HCT116 (cell line): Measurements from ENCODE around the gene ZSWIM3. TPM values are rescaled to one million over a fixed set of nuclear protein-coding genes. Genes with fewer than 3 reads are reported as not detected.

Experiments
- ATAC-seq: fragments of 200-7000 bp; cut with Tn5 transposase; 2 replicates; pipeline ENCODE4 v1.9.1; 2020; ENCODE audit warnings: mild to moderate bottlenecking, moderate library complexity
- BruUV-seq: library from RNA; stranded (reverse); fragments of 400-500 nt; replicated peaks from 2 replicates; lab custom pipeline; 2021; lab: Mats Ljungman, UMichigan
- CTCF ChIA-PET: fragments of 300-600 bp; sonication (Branson Sonifier 250); formaldehyde crosslinking; loops from one replicate; lab custom pipeline; 2021; ENCODE audit warnings: antibody characterized with exemption; lab: Charles Lee
- POLR2A ChIA-PET: fragments of 300-600, 350-600 bp; sonication (Branson Sonifier 250); formaldehyde crosslinking; loops from one replicate; lab custom pipeline; 2021; ENCODE audit warnings: antibody characterized with exemption; lab: Charles Lee
- RAD21 ChIA-PET, 2 experiments: fragments of 300-600 bp; sonication (Branson Sonifier 250); formaldehyde crosslinking; loops; one replicate each; lab custom pipeline; 2023; ENCODE audit warnings: low total read pairs in 2 of 2; ENCODE audit not compliant: uncharacterized antibody in 2 of 2, unreplicated experiment in 2 of 2, low non-redundant PET in 1 of 2; lab: Charles Lee
- DNase-seq: peaks from one replicate; pipeline ENCODE4 v3.0.0-alpha.2; 2010; ENCODE audit warnings: low read depth, low spot score
- H2AFZ ChIP-seq: fragments of 200-600 bp; shearing (Covaris generic), sonication (generic); 2 replicates; pipeline ENCODE4 v1.6.1; 2017; ENCODE audit warnings: low read depth, mixed run types, mixed read lengths, antibody characterized with exemption, low read length; ENCODE audit not compliant: poor library complexity, severe bottlenecking
- H3K27ac ChIP-seq: 2 replicates; pipeline ENCODE4 v1.5.1; 2012; ENCODE audit warnings: low read depth, low read length
- H3K27me3 ChIP-seq: fragments of 200-600 bp; sonication (generic); 2 replicates; pipeline ENCODE4 v1.6.1; 2016; ENCODE audit warnings: mixed run types, low read length, mixed read lengths; ENCODE audit not compliant: insufficient read depth
- H3K36me3 ChIP-seq, 2 experiments: fragments of 200-500 bp in 1 of 2; fragments of 200-600 bp in 1 of 2; sonication (Bioruptor generic) in 1 of 2; sonication (generic) in 1 of 2; 2 replicates each; pipeline versions ENCODE4 v1.5.1 to v1.6.1; 2014 to 2016; ENCODE audit warnings: low read length in 2 of 2, inconsistent platforms in 1 of 2, mixed read lengths in 1 of 2, mixed run types in 1 of 2; ENCODE audit not compliant: insufficient read depth in 2 of 2, control insufficient read depth in 1 of 2
- H3K4me1 ChIP-seq, 2 experiments: fragments of 200-600 bp in 1 of 2; sonication (generic) in 1 of 2; 2 replicates each; pipeline versions ENCODE4 v1.5.1 to v1.6.1; 2012 to 2017; ENCODE audit warnings: low read length in 2 of 2, inconsistent platforms in 1 of 2, mild to moderate bottlenecking in 1 of 2, mixed read lengths in 1 of 2, mixed run types in 1 of 2, moderate library complexity in 1 of 2; ENCODE audit not compliant: insufficient read depth in 2 of 2, control insufficient read depth in 1 of 2
- H3K4me2 ChIP-seq: fragments of 200-600 bp; sonication (generic); 2 replicates; pipeline ENCODE4 v1.6.1; 2017; ENCODE audit warnings: mixed run types, low read length, mixed read lengths
- H3K4me3 ChIP-seq, 2 experiments: fragments of 200-600 bp in 1 of 2; sonication (generic) in 1 of 2; replicated peaks in 1 of 2; 2 replicates each; pipeline ENCODE4 v1.5.1; 2011 to 2016; ENCODE audit warnings: low read length in 2 of 2, control low read depth in 1 of 2, low read depth in 1 of 2, mild to moderate bottlenecking in 1 of 2, mixed read lengths in 1 of 2, mixed run types in 1 of 2
- H3K79me2 ChIP-seq: fragments of 200-600 bp; sonication (generic); 2 replicates; pipeline ENCODE4 v1.6.1; 2017; ENCODE audit warnings: mild to moderate bottlenecking, mixed run types, low read length, moderate library complexity, mixed read lengths; ENCODE audit not compliant: insufficient read depth
- H3K9ac ChIP-seq: fragments of 200-600 bp; sonication (generic); 2 replicates; pipeline ENCODE4 v1.6.1; 2016; ENCODE audit warnings: low read length, mixed read lengths
- H3K9me2 ChIP-seq: fragments of 200-600 bp; sonication (generic), shearing (Covaris generic); 2 replicates; pipeline ENCODE4 v1.6.1; 2017; ENCODE audit warnings: mixed run types, mild to moderate bottlenecking, moderate library complexity; ENCODE audit not compliant: insufficient read depth
- H3K9me3 ChIP-seq, 2 experiments: fragments of 200-500 bp in 1 of 2; fragments of 200-600 bp in 1 of 2; sonication (Bioruptor generic) in 1 of 2; sonication (generic) in 1 of 2; 2 replicates each; pipeline ENCODE4 v1.6.1; 2014 to 2017; ENCODE audit warnings: low read length in 2 of 2, mixed read lengths in 2 of 2, inconsistent platforms in 1 of 2, low read depth in 1 of 2, mild to moderate bottlenecking in 1 of 2, mixed run types in 1 of 2, moderate library complexity in 1 of 2; ENCODE audit not compliant: control insufficient read depth in 1 of 2, insufficient read depth in 1 of 2
- H4K20me1 ChIP-seq: fragments of 200-600 bp; sonication (generic), shearing (Covaris generic); 2 replicates; pipeline ENCODE4 v1.6.1; 2017; ENCODE audit warnings: mixed run types, mild to moderate bottlenecking, moderate library complexity; ENCODE audit not compliant: insufficient read depth
- CBX3 ChIP-seq: IDR thresholded peaks from 2 replicates; pipeline ENCODE4 v1.6.1; 2012; ENCODE audit warnings: low read depth
- CEBPB ChIP-seq: IDR thresholded peaks from 2 replicates; pipeline ENCODE4 v1.6.1; 2012; ENCODE audit warnings: low read depth
- EGR1 ChIP-seq: IDR thresholded peaks from 2 replicates; pipeline ENCODE4 v1.6.1; 2012; ENCODE audit warnings: low read depth
- ELF1 ChIP-seq: IDR thresholded peaks from 2 replicates; pipeline ENCODE4 v1.6.1; 2012; ENCODE audit warnings: low read depth, borderline replicate concordance
- EZH2 ChIP-seq: fragments of 200-600 bp; sonication (generic); IDR thresholded peaks from 2 replicates; pipeline ENCODE4 v1.6.1; 2017; ENCODE audit warnings: antibody characterized with exemption, mixed run types
- EZH2phosphoT487 ChIP-seq: fragments of 200-600 bp; IDR thresholded peaks from 2 replicates; pipeline ENCODE4 v1.6.1; 2018; ENCODE audit warnings: antibody characterized with exemption, borderline replicate concordance
- FOSL1 ChIP-seq: IDR thresholded peaks from 2 replicates; pipeline ENCODE4 v1.6.1; 2012; ENCODE audit warnings: low read depth
- JUND ChIP-seq: IDR thresholded peaks from 2 replicates; pipeline ENCODE4 v1.6.1; 2012
- MAX ChIP-seq: IDR thresholded peaks from 2 replicates; pipeline ENCODE4 v1.6.1; 2012
- POLR2A ChIP-seq: IDR thresholded peaks from 2 replicates; pipeline ENCODE4 v1.7.0; 2011; ENCODE audit warnings: borderline replicate concordance; ENCODE audit not compliant: insufficient read depth, insufficient read length; ENCODE audit errors: extremely low read depth
- POLR2AphosphoS5 ChIP-seq: IDR thresholded peaks from 2 replicates; pipeline ENCODE4 v1.6.1; 2011; ENCODE audit warnings: mild to moderate bottlenecking, low read depth, low read length, moderate library complexity
- RAD21 ChIP-seq: IDR thresholded peaks from 2 replicates; pipeline ENCODE4 v1.6.1; 2012; ENCODE audit warnings: low read depth, mild to moderate bottlenecking
- SIN3A ChIP-seq: IDR thresholded peaks from 2 replicates; pipeline ENCODE4 v1.6.1; 2012; ENCODE audit warnings: low read depth
- SP1 ChIP-seq: IDR thresholded peaks from 2 replicates; pipeline ENCODE4 v1.6.1; 2012; ENCODE audit warnings: low read depth
- SRF ChIP-seq: IDR thresholded peaks from 2 replicates; pipeline ENCODE4 v1.6.1; 2012; ENCODE audit warnings: low read depth
- YY1 ChIP-seq: IDR thresholded peaks from 2 replicates; pipeline ENCODE4 v1.6.1; 2011; ENCODE audit warnings: low read length, low read depth, moderate library complexity, mild to moderate bottlenecking; ENCODE audit not compliant: insufficient replicate concordance; ENCODE audit errors: extremely low read depth
- ZFX ChIP-seq: fragments of 450-650 bp; IDR thresholded peaks from 2 replicates; pipeline ENCODE4 v1.6.1; 2017
- intact Hi-C: fragments of 100-400 bp; cut with micrococcal nuclease; formaldehyde crosslinking; loops from 2 replicates; pipeline ENCODE4 v1.10.0; 2022
- total RNA-seq: library from RNA; stranded (reverse); gene quantifications from one replicate; pipeline ENCODE4 v1.2.1, GENCODE V29; 2021; ENCODE audit not compliant: unreplicated experiment
- TF ChIP-seq, protein P1 (sequence below), 3 experiments: fragments of 200-600 bp in 1 of 3; sonication (generic) in 1 of 3; IDR thresholded peaks in 2 of 3; conservative IDR thresholded peaks in 1 of 3; 2 replicates each; pipeline ENCODE4 v1.5.1; 2012 to 2017; ENCODE audit warnings: low read depth in 2 of 3, low read length in 2 of 3, antibody characterized with exemption in 1 of 3, borderline replicate concordance in 1 of 3, control low read depth in 1 of 3, mild to moderate bottlenecking in 1 of 3, mixed read lengths in 1 of 3, mixed run types in 1 of 3, moderate library complexity in 1 of 3; ENCODE audit not compliant: insufficient read depth in 1 of 3
- TF ChIP-seq, protein P2 (sequence below): IDR thresholded peaks from 2 replicates; pipeline ENCODE4 v1.6.1; 2012; ENCODE audit warnings: low read depth

The ZSWIM3 gene
- total RNA-seq, 1 experiment from 2014 or later = 1.8 TPM

GRCh38 chr20:45917790-45918141 is 60.4 kb downstream of the ZSWIM3 start:
- Histone ChIP-seq H3K4me1 (no peaks in the 10 kb centered on the region), H3K79me2 (no peaks in the 10 kb centered on the region), H3K4me3 (no peak overlapping the region), H4K20me1 (no peaks in the 10 kb centered on the region), H3K9me2 (no peaks in the 10 kb centered on the region), H2AFZ (no peak overlapping the region), H3K27me3 (no peaks in the 10 kb centered on the region), H3K4me2 (no peak overlapping the region), H3K27ac (no peak overlapping the region), H3K9ac (no peak overlapping the region), H3K9me3 (no peaks in the 10 kb centered on the region), H3K36me3 (no peaks in the 10 kb centered on the region)
- no TSS peak for BruUV-seq
- DNase-seq = no peak
- no peak for ATAC-seq
- ChIA-PET CTCF (interaction anchor here (1.1 kb wide), 1 partner anchor 16 kb away, joined by 3 read pairs; no protein-coding TSS in a partner anchor), RAD21 (no interaction called here), POLR2A (no interaction called here)
- intact Hi-C loops = no loop called here
- TF ChIP-seq, protein P1, sequence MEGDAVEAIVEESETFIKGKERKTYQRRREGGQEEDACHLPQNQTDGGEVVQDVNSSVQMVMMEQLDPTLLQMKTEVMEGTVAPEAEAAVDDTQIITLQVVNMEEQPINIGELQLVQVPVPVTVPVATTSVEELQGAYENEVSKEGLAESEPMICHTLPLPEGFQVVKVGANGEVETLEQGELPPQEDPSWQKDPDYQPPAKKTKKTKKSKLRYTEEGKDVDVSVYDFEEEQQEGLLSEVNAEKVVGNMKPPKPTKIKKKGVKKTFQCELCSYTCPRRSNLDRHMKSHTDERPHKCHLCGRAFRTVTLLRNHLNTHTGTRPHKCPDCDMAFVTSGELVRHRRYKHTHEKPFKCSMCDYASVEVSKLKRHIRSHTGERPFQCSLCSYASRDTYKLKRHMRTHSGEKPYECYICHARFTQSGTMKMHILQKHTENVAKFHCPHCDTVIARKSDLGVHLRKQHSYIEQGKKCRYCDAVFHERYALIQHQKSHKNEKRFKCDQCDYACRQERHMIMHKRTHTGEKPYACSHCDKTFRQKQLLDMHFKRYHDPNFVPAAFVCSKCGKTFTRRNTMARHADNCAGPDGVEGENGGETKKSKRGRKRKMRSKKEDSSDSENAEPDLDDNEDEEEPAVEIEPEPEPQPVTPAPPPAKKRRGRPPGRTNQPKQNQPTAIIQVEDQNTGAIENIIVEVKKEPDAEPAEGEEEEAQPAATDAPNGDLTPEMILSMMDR (IDR thresholded peaks at IDR 0.05 in 2 of 3, conservative IDR thresholded peaks at IDR 0.05 in 1 of 3; ENCODE audit: borderline replicate concordance in 1 of 3, insufficient read depth in 1 of 3, low read depth in 2 of 3, low read length in 2 of 3) = no peak
- TF ChIP-seq YY1 (no peak), EGR1 (no peak), CEBPB (no peak), MAX (no peak), ZFX (no peak), SP1 (no peak), EZH2 (no peak), CBX3 (no peak), ELF1 (no peak), FOSL1 (no peak), POLR2AphosphoS5 (no peak), SIN3A (no peak), SRF (no peak), RAD21 (no peak), POLR2A (no peak), EZH2phosphoT487 (no peak), JUND (no peak)
- TF ChIP-seq, protein P2, sequence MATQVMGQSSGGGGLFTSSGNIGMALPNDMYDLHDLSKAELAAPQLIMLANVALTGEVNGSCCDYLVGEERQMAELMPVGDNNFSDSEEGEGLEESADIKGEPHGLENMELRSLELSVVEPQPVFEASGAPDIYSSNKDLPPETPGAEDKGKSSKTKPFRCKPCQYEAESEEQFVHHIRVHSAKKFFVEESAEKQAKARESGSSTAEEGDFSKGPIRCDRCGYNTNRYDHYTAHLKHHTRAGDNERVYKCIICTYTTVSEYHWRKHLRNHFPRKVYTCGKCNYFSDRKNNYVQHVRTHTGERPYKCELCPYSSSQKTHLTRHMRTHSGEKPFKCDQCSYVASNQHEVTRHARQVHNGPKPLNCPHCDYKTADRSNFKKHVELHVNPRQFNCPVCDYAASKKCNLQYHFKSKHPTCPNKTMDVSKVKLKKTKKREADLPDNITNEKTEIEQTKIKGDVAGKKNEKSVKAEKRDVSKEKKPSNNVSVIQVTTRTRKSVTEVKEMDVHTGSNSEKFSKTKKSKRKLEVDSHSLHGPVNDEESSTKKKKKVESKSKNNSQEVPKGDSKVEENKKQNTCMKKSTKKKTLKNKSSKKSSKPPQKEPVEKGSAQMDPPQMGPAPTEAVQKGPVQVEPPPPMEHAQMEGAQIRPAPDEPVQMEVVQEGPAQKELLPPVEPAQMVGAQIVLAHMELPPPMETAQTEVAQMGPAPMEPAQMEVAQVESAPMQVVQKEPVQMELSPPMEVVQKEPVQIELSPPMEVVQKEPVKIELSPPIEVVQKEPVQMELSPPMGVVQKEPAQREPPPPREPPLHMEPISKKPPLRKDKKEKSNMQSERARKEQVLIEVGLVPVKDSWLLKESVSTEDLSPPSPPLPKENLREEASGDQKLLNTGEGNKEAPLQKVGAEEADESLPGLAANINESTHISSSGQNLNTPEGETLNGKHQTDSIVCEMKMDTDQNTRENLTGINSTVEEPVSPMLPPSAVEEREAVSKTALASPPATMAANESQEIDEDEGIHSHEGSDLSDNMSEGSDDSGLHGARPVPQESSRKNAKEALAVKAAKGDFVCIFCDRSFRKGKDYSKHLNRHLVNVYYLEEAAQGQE = no peak
